Measurements from ENCODE around the gene SDK1. TPM values are rescaled to one million over a fixed set of nuclear protein-coding genes. Genes with fewer than 3 reads are reported as not detected.

The SDK1 gene
- total RNA-seq, 1 experiment from 2014 or later, result 9.3 TPM

DNA sequence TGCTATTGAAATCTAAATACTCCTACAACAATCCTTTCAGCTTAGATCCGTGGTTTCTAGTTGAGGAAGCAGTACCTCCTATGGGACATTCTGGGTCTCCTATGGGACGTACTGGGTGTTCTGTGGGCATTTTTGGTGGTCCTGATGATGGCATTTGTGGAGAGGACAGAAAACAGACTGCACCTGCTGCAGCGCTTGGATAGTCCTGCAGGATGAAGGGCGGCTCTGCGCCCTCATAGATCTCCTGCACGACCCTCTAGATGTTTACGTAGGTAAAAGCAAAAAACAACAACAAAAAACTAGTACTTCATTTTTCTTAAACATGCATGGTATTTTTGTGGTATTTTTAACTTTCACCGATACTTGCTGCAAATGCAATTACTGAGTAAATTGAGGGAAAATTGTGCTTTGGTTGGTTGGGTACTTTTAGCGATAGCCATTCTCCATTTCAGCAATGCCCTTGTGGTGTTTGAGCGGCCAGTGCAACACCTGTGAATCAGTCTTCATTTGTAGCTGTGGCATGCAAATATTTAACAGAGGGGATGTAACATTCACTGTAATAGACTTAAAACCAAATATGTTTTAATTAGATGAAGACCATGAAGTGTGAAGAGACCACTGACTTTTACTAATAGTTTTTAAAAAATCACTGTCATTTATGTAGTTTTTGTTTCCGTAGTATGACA is 461.2 kb downstream of the SDK1 start:
- DNase-seq (ENCODE audit: low spot score), result no peak
- CTCF ChIA-PET, result no interaction called here
- Mint-ChIP-seq H3K4me3 (no peak overlapping the region), H3K4me1 (peaks cover 3% of the 10 kb centered on the region; the same call in 1 of the 2 replicates), H3K27ac (no peak overlapping the region), H3K27me3 (ENCODE audit: low read depth) (no peaks in the 10 kb centered on the region), H3K9me3 (peaks cover 8% of the 10 kb centered on the region; the same call in 1 of the 2 replicates), H3K36me3 (peaks cover 5% of the 10 kb centered on the region; the same call in 1 of the 2 replicates)
- no peak for TF ChIP-seq TEAD4 (CRISPR knock-in tag; IDR thresholded peaks at IDR 0.05)
- TF ChIP-seq, protein P1, sequence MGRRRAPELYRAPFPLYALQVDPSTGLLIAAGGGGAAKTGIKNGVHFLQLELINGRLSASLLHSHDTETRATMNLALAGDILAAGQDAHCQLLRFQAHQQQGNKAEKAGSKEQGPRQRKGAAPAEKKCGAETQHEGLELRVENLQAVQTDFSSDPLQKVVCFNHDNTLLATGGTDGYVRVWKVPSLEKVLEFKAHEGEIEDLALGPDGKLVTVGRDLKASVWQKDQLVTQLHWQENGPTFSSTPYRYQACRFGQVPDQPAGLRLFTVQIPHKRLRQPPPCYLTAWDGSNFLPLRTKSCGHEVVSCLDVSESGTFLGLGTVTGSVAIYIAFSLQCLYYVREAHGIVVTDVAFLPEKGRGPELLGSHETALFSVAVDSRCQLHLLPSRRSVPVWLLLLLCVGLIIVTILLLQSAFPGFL (CRISPR knock-in tag; IDR thresholded peaks at IDR 0.05; ENCODE audit: borderline replicate concordance), result no peak
- POLR2A ChIA-PET, result no interaction called here
- ATAC-seq, result no peak

DNA sequence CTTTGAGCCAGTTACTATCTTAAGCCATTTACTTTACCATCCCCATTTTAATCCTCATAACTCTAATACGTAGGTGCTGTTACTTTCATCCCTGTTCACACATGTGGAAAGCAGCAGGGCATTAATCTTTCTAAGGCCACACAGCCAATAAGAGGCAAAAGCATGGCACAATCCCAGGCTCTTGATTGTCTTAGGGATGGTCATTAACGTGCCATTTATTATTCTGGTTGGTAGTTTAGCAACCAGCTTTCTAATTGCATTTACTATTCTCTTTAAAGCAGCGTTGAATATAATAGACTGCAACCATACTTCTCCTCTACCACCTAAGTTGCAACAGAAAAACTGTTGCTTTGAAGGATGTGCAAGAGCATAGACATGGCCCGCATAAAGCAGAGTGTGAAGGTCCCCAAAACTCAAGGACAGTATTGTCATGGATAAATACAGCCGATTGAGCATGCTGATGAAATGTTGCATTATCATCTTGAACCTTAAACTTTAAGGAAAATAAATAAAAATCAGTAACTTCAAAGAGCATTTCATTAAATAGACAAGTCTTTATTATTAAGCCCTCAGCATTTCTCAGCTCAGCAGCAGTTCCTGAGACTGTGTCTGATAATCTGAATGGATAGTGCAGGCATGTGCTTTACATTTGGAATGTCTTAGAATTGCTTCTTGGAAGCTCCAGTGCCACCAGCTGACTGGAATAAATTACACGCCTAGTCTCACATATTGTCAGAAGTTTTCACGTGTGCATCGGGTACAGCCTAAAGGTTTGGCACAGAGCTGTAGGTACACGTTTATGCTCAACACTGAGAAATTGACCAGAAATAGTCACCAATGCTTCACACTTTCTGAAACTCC is 467.1 kb downstream of the SDK1 start:
- DNase-seq (ENCODE audit: low spot score), result no peak
- Mint-ChIP-seq H3K27me3 (ENCODE audit: low read depth) (no peaks in the 10 kb centered on the region; the same call in 1 of the 2 replicates), H3K36me3 (peaks cover 3% of the 10 kb centered on the region; the same call in 1 of the 2 replicates), H3K4me1 (peaks cover 9% of the 10 kb centered on the region), H3K4me3 (no peak overlapping the region), H3K27ac (no peak overlapping the region), H3K9me3 (peaks cover 5% of the 10 kb centered on the region)
- ATAC-seq, result no peak
- ChIA-PET CTCF (interaction anchor here (0.7 to 1.5 kb wide), 2 partner anchors 95 to 863 kb away, joined by 4 to 5 read pairs; no protein-coding TSS in a partner anchor), POLR2A (no interaction called here)
- TF ChIP-seq, protein P2, sequence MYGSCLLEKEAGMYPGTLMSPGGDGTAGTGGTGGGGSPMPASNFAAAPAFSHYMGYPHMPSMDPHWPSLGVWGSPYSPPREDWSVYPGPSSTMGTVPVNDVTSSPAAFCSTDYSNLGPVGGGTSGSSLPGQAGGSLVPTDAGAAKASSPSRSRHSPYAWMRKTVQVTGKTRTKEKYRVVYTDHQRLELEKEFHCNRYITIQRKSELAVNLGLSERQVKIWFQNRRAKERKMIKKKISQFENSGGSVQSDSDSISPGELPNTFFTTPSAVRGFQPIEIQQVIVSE (CRISPR knock-in tag; IDR thresholded peaks at IDR 0.05; ENCODE audit: borderline replicate concordance), result no peak
- TF ChIP-seq, protein P3, sequence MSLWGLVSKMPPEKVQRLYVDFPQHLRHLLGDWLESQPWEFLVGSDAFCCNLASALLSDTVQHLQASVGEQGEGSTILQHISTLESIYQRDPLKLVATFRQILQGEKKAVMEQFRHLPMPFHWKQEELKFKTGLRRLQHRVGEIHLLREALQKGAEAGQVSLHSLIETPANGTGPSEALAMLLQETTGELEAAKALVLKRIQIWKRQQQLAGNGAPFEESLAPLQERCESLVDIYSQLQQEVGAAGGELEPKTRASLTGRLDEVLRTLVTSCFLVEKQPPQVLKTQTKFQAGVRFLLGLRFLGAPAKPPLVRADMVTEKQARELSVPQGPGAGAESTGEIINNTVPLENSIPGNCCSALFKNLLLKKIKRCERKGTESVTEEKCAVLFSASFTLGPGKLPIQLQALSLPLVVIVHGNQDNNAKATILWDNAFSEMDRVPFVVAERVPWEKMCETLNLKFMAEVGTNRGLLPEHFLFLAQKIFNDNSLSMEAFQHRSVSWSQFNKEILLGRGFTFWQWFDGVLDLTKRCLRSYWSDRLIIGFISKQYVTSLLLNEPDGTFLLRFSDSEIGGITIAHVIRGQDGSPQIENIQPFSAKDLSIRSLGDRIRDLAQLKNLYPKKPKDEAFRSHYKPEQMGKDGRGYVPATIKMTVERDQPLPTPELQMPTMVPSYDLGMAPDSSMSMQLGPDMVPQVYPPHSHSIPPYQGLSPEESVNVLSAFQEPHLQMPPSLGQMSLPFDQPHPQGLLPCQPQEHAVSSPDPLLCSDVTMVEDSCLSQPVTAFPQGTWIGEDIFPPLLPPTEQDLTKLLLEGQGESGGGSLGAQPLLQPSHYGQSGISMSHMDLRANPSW (CRISPR knock-in tag; conservative IDR thresholded peaks at IDR 0.05; ENCODE audit: low read depth), result no peak
- TF ChIP-seq ELF4 (CRISPR knock-in tag; IDR thresholded peaks at IDR 0.05; ENCODE audit: low read depth) (no peak), SP1 (CRISPR knock-in tag; conservative IDR thresholded peaks at IDR 0.05) (no peak), ZNF263 (CRISPR knock-in tag; IDR thresholded peaks at IDR 0.05; ENCODE audit: low read depth) (no peak), ZNF281 (CRISPR knock-in tag; IDR thresholded peaks at IDR 0.05) (no peak), ZNF232 (CRISPR knock-in tag; IDR thresholded peaks at IDR 0.05) (no peak), GTF2I (CRISPR knock-in tag; conservative IDR thresholded peaks at IDR 0.05) (no peak)
- TF ChIP-seq, protein P4, sequence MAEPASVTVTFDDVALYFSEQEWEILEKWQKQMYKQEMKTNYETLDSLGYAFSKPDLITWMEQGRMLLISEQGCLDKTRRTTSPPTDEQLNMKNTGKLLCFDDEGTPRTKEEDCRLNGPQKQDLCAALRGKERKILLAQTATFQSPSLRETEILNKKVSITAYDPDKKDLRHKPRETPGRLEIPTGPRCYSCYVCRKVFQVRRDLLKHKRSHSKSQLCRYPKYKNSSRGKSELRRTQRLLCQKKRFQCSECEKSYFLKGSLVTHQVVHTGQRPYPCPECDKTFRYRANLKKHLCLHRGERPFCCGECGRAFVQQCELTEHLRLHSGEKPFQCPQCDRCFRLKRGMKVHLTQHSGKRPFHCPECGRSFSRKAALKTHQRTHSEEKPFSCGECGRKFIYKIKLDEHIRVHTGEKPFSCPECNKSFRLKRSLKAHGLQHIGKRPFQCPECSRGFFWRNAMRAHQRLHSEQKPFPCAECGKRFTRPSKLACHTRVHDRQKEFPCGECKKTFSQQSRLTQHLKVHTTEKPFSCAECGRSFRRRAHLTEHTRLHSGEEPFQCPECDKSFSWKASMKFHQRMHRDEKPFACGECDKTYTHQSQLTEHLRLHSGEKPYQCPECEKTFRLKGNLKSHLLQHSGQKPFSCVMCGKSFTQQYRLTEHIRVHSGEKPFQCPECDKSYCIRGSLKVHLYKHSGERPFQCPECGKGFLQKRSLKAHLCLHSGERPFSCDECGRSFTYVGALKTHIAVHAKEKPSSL (CRISPR knock-in tag; conservative IDR thresholded peaks at IDR 0.05), result no peak
- TF ChIP-seq, protein P5, sequence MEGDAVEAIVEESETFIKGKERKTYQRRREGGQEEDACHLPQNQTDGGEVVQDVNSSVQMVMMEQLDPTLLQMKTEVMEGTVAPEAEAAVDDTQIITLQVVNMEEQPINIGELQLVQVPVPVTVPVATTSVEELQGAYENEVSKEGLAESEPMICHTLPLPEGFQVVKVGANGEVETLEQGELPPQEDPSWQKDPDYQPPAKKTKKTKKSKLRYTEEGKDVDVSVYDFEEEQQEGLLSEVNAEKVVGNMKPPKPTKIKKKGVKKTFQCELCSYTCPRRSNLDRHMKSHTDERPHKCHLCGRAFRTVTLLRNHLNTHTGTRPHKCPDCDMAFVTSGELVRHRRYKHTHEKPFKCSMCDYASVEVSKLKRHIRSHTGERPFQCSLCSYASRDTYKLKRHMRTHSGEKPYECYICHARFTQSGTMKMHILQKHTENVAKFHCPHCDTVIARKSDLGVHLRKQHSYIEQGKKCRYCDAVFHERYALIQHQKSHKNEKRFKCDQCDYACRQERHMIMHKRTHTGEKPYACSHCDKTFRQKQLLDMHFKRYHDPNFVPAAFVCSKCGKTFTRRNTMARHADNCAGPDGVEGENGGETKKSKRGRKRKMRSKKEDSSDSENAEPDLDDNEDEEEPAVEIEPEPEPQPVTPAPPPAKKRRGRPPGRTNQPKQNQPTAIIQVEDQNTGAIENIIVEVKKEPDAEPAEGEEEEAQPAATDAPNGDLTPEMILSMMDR (IDR thresholded peaks at IDR 0.05), result no peak

Measured in WTC11 (cell line).